ENCODE results near the gene CSRNP3. TPM values are rescaled to one million over a fixed set of nuclear protein-coding genes. Genes with fewer than 3 reads are reported as not detected.

CSRNP3 gene
- total RNA-seq, 4 donors from 2014 or later = 0.91 to 14.1 (median 1.7) TPM

DNA sequence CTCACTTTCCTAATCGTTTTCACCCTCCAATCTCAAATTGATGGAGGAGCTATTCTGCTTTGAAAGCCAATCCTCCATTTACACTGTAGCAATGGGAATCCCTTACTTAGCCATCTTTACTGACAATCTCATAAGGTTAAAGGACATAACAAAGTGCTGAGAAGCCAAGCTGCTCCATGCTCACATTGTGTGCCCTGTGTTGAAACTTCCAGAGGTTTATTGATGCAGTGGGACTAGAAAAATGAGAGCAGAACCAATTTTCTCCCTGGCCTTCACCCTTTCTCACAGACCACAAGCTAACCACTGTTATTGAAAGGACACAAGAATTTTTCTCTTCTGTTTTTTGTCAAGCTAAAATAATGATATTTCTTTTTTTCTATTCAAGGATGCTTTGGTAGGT, 63.8 kb downstream of the CSRNP3 start:
- 64 to 82% methylated on average over 1 of the region's 1 CpG for WGBS, 2 donors
- no peak for DNase-seq (ENCODE audit: low spot score in 2 of 2)
- intact Hi-C loops (cut with DNase I; ENCODE audit: low total_unique reads) = no loop called here
- no peak overlapping the region for H3K4me3 ChIP-seq (ENCODE audit: low read depth, poor library complexity, severe bottlenecking)
- no peak for TF ChIP-seq POLR2A (IDR thresholded peaks at IDR 0.05)
- TF ChIP-seq, protein P1, sequence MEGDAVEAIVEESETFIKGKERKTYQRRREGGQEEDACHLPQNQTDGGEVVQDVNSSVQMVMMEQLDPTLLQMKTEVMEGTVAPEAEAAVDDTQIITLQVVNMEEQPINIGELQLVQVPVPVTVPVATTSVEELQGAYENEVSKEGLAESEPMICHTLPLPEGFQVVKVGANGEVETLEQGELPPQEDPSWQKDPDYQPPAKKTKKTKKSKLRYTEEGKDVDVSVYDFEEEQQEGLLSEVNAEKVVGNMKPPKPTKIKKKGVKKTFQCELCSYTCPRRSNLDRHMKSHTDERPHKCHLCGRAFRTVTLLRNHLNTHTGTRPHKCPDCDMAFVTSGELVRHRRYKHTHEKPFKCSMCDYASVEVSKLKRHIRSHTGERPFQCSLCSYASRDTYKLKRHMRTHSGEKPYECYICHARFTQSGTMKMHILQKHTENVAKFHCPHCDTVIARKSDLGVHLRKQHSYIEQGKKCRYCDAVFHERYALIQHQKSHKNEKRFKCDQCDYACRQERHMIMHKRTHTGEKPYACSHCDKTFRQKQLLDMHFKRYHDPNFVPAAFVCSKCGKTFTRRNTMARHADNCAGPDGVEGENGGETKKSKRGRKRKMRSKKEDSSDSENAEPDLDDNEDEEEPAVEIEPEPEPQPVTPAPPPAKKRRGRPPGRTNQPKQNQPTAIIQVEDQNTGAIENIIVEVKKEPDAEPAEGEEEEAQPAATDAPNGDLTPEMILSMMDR (IDR thresholded peaks at IDR 0.05) = no peak

DNA sequence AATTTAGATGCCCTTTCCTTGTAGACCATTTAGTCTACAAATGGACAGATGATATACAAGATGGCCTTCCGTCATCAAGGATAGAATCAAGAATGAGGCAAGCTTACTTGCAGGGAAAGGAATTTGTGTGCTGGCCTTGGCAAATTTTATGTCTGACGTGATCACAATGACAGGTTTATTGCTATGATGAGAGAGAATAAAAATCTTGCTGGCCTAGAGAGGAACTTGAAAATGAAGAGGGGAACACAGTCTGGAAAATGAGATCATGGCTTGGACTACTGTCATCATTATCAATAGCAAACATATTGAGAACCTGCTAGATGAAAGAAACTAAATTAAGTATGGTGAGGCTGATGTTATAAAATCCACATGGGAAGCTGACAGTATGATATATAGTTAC, 66.0 kb downstream of the CSRNP3 start:
- DNase-seq (ENCODE audit: low spot score in 2 of 2) = no peak
- 31 to 56% methylated on average over 2 of the region's 2 CpGs for WGBS, 2 donors
- intact Hi-C loops (cut with DNase I; ENCODE audit: low total_unique reads) = no loop called here
- no peak overlapping the region for H3K4me3 ChIP-seq (ENCODE audit: low read depth, poor library complexity, severe bottlenecking)
- TF ChIP-seq, protein P1 (IDR thresholded peaks at IDR 0.05) = no peak
- TF ChIP-seq POLR2A (IDR thresholded peaks at IDR 0.05) = no peak

DNA sequence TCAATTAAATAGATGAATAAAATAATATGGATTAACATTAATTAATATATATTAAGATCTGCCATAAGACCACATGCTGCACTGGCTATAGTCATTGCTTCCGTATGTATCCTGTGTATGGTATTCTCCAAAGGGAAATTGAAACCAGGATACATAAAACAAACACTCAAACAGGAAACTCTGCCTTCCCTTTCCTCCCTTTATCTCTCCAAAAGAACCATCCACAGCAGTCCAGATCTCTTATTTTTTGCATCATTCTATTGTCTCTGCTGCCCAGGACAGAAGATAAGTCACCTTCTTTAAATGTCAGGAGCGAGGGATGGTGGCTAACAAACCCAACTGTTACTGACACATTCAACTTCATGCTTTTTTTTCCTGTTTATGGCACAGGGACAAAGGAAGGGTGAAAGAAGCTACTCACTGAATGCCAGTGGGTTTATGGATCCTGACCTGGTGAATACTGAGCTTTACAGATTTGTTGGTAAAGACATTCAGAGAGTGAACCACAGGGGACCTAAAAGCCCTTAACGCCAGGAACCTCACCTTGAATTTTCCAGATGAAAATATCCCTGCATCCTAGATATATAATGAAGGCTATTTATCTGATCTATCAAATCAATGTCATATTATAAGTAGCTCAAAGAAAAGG, 67.5 kb downstream of the CSRNP3 start:
- TF ChIP-seq, protein P1 (IDR thresholded peaks at IDR 0.05) = no peak
- TF ChIP-seq POLR2A (IDR thresholded peaks at IDR 0.05) = no peak
- intact Hi-C loops (cut with DNase I; ENCODE audit: low total_unique reads) = no loop called here
- H3K4me3 ChIP-seq (ENCODE audit: low read depth, poor library complexity, severe bottlenecking) = no peak overlapping the region
- DNase-seq (ENCODE audit: low spot score in 2 of 2) = no peak
- 58% methylated on average over 3 of the region's 3 CpGs for WGBS, 2 donors

DNA sequence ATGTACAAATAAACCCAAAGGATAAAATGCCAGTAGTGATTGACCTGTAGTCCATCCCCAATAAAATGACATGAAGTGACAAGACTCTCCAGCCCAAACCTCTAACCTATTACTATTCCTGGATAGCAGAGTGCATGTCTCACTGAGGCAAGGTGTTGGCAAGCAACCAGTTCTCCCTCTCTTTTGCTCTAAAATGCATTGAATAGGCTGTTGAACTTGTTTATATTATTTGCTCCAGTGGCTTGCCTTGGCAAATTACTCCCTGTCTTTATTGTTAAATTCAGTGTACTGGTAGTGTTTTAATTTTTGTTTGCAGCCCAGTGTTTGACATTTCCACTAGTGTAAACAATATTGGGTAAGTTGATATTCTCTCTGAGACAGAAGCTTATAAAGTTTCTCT, 70.5 kb downstream of the CSRNP3 start:
- TF ChIP-seq, protein P1 (IDR thresholded peaks at IDR 0.05) = no peak
- no peak for TF ChIP-seq POLR2A (IDR thresholded peaks at IDR 0.05)
- intact Hi-C loops (cut with DNase I; ENCODE audit: low total_unique reads) = no loop called here
- H3K4me3 ChIP-seq (ENCODE audit: low read depth, poor library complexity, severe bottlenecking) = no peak overlapping the region
- no peak for DNase-seq (ENCODE audit: low spot score in 2 of 2)

DNA sequence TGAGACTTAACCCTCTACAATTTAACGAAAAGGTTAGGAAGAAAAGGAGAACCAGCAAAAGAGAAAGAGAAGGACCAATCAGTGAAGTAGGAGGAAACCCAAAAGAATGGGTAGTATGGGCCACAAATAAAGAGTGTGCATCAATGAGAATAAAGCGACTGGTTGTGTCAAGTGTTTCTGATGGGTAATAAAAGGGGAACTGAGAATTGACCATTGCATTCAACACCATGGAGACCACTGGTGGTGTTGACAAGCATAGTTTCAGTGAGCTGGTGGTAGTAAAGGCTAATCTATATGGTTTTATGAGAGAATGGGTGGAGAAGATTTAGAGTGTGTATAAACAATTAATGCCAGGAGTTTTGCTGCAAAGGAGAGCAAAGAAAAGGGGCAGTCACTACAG, 75.4 kb downstream of the CSRNP3 start:
- intact Hi-C loops (cut with DNase I; ENCODE audit: low total_unique reads) = no loop called here
- WGBS, 2 donors = 92 to 93% methylated on average over 2 of the region's 2 CpGs
- TF ChIP-seq, protein P1 (IDR thresholded peaks at IDR 0.05) = no peak
- TF ChIP-seq POLR2A (IDR thresholded peaks at IDR 0.05) = no peak
- no peak overlapping the region for H3K4me3 ChIP-seq (ENCODE audit: low read depth, poor library complexity, severe bottlenecking)
- DNase-seq (ENCODE audit: low spot score in 2 of 2) = no peak

DNA sequence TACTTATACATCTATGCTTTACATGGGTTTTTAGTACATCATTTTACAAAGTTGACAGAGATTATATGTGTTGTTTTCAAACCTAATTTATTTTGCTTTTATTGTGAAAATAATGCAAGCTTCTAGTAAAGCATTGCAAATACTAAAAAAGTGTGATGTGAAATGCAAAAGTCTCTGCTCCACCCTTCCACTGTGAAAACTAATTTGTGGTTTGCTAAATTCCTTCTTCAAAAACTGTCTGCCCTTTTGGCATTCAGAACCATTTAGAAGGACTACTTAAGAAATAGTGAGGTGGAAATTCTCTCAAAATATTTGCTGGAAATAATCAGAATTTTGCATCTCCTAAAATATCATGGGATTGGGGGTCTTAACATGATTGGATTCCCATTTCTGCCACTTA, 78.4 kb downstream of the CSRNP3 start:
- DNase-seq (ENCODE audit: low spot score in 2 of 2) = no peak
- intact Hi-C loops (cut with DNase I; ENCODE audit: low total_unique reads) = no loop called here
- no peak overlapping the region for H3K4me3 ChIP-seq (ENCODE audit: low read depth, poor library complexity, severe bottlenecking)
- TF ChIP-seq, protein P1 (IDR thresholded peaks at IDR 0.05) = no peak
- TF ChIP-seq POLR2A (IDR thresholded peaks at IDR 0.05) = no peak
